OCI-LY3 (cell line): ENCODE data around the gene CFAP91.

Experiments used
- H2AFZ ChIP-seq: fragments of 200-600, 300-600 bp; shearing (Covaris generic); 2 replicates; pipeline ENCODE4 v1.6.0; 2014; ENCODE audit warnings: antibody characterized with exemption, low read depth, low read length
- H3K27ac ChIP-seq: fragments of 200-600, 300-600 bp; sonication (generic); 2 replicates; pipeline ENCODE4 v1.5.1; 2014; ENCODE audit warnings: mild to moderate bottlenecking, low read length, moderate library complexity, mixed read lengths
- H3K27me3 ChIP-seq: fragments of 200-600, 300-600 bp; sonication (generic); 2 replicates; pipeline ENCODE4 v1.6.1; 2014; ENCODE audit warnings: low read depth, low read length, mixed read lengths
- H3K36me3 ChIP-seq: fragments of 200-600, 300-600 bp; sonication (generic); replicated peaks from 2 replicates; pipeline ENCODE3; 2014; ENCODE audit warnings: low read depth, low read length, mixed read lengths
- H3K4me1 ChIP-seq: fragments of 300-600, 200-600 bp; sonication (generic); 2 replicates; pipeline ENCODE4 v1.6.1; 2014; ENCODE audit warnings: low read length, mixed read lengths
- H3K4me2 ChIP-seq: fragments of 200-600, 300-600 bp; sonication (generic); 2 replicates; pipeline ENCODE4 v1.6.1; 2014; ENCODE audit warnings: low read length, mixed read lengths
- H3K4me3 ChIP-seq: fragments of 300-600, 200-600 bp; sonication (generic); 2 replicates; pipeline ENCODE4 v1.5.1; 2014; ENCODE audit warnings: antibody characterized with exemption, mild to moderate bottlenecking, low read length, moderate library complexity
- H3K79me2 ChIP-seq: fragments of 300-600, 200-600 bp; shearing (Covaris generic); 2 replicates; pipeline ENCODE4 v1.6.1; 2014; ENCODE audit warnings: mild to moderate bottlenecking, low read length, mixed read lengths
- H3K9ac ChIP-seq: fragments of 300-600, 200-600 bp; shearing (Covaris generic); 2 replicates; pipeline ENCODE4 v1.6.0; 2014; ENCODE audit warnings: mild to moderate bottlenecking, low read length, moderate library complexity
- H3K9me3 ChIP-seq: fragments of 200-600, 300-600 bp; shearing (Covaris generic); 2 replicates; pipeline ENCODE4 v1.6.1; 2014; ENCODE audit warnings: low read length, mixed read lengths; ENCODE audit not compliant: insufficient read depth
- H4K20me1 ChIP-seq: fragments of 200-600, 300-600 bp; sonication (generic); 2 replicates; pipeline ENCODE4 v1.6.1; 2016; ENCODE audit warnings: low read length, mixed read lengths; ENCODE audit not compliant: insufficient read depth
- EZH2phosphoT487 ChIP-seq: fragments of 200-600 bp; shearing (Covaris generic); IDR thresholded peaks from 2 replicates; pipeline ENCODE4 v1.6.1; 2018; ENCODE audit warnings: antibody characterized with exemption, mixed run types, low read depth
- TF ChIP-seq, protein P1 (sequence below): fragments of 200-600, 300-600 bp; sonication (generic); IDR thresholded peaks from 2 replicates; pipeline ENCODE4 v1.5.1; 2014; ENCODE audit warnings: antibody characterized with exemption, low read length, low read depth

Gene CFAP91

DNA sequence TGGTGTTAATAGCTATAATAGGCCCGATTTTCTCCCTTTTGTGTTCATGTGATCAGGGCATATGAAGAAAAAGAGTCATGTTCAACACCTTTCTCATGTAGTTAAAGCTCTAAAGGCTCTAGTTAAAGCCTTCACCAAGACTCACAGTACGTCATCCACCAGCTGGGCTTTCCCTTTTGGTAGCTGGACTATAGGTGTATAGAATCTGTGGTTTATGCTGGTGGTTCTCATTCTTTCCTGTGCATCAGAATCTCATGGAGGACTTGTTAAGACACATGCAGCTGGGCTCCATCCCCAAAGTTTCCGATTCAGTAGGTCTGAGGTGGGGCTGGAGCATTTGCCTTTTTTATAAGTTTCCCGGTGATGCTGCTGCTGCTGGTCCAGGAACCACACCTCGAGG, 31.0 kb downstream of the CFAP91 start:
- no peaks in the 10 kb centered on the region for H4K20me1 ChIP-seq
- H3K9me3 ChIP-seq = no peaks in the 10 kb centered on the region
- no peak overlapping the region for H3K9ac ChIP-seq
- no peaks in the 10 kb centered on the region for H3K27me3 ChIP-seq
- no peak overlapping the region for H3K4me2 ChIP-seq
- no peaks in the 10 kb centered on the region for H3K36me3 ChIP-seq
- H3K4me3 ChIP-seq = no peak overlapping the region
- TF ChIP-seq, protein P1, sequence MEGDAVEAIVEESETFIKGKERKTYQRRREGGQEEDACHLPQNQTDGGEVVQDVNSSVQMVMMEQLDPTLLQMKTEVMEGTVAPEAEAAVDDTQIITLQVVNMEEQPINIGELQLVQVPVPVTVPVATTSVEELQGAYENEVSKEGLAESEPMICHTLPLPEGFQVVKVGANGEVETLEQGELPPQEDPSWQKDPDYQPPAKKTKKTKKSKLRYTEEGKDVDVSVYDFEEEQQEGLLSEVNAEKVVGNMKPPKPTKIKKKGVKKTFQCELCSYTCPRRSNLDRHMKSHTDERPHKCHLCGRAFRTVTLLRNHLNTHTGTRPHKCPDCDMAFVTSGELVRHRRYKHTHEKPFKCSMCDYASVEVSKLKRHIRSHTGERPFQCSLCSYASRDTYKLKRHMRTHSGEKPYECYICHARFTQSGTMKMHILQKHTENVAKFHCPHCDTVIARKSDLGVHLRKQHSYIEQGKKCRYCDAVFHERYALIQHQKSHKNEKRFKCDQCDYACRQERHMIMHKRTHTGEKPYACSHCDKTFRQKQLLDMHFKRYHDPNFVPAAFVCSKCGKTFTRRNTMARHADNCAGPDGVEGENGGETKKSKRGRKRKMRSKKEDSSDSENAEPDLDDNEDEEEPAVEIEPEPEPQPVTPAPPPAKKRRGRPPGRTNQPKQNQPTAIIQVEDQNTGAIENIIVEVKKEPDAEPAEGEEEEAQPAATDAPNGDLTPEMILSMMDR = no peak
- no peak for TF ChIP-seq EZH2phosphoT487
- H2AFZ ChIP-seq = no peak overlapping the region
- H3K4me1 ChIP-seq = peaks cover 5% of the 10 kb centered on the region
- H3K27ac ChIP-seq = no peak overlapping the region
- no peaks in the 10 kb centered on the region for H3K79me2 ChIP-seq

DNA sequence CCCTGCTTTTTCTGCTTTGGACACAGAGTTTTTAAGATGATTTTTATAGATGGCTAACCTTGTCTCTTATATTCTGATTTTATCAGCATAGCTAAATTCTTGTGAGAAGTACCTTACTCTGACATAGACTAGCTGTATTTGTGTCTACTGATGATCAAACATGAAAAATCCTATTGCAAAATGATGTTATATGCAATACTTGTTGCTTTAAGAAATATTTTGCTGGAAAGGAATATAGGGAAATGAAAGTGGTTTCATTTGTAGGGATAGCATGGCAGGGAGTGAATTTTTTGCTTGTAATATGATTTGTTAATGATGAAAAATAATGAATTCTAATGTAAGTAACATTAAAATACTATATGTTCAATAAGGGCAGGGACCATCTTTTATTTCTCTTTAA, 35.9 kb downstream of the CFAP91 start:
- H3K4me2 ChIP-seq = no peak overlapping the region
- peaks cover 5% of the 10 kb centered on the region for H3K4me1 ChIP-seq
- H4K20me1 ChIP-seq = no peaks in the 10 kb centered on the region
- H3K79me2 ChIP-seq = no peaks in the 10 kb centered on the region
- TF ChIP-seq EZH2phosphoT487 = no peak
- TF ChIP-seq, protein P1 = no peak
- no peaks in the 10 kb centered on the region for H3K9me3 ChIP-seq
- no peak overlapping the region for H3K4me3 ChIP-seq
- H3K27ac ChIP-seq = no peak overlapping the region
- H3K27me3 ChIP-seq = no peaks in the 10 kb centered on the region
- H3K9ac ChIP-seq = no peak overlapping the region
- H2AFZ ChIP-seq = no peak overlapping the region
- no peaks in the 10 kb centered on the region for H3K36me3 ChIP-seq

- Histone ChIP-seq H3K9ac (no peak overlapping the region), H4K20me1 (no peaks in the 10 kb centered on the region), H3K27ac (no peak overlapping the region), H3K9me3 (no peaks in the 10 kb centered on the region), H3K4me1 (no peaks in the 10 kb centered on the region; the same call in 1 of the 2 replicates), H3K79me2 (no peaks in the 10 kb centered on the region), H3K4me3 (no peak overlapping the region), H3K4me2 (no peak overlapping the region), H2AFZ (no peak overlapping the region), H3K27me3 (no peaks in the 10 kb centered on the region), H3K36me3 (no peaks in the 10 kb centered on the region)
- TF ChIP-seq, protein P1 = no peak
- no peak for TF ChIP-seq EZH2phosphoT487
Measured at GRCh38 chr3:119741657-119742590, 39.1 kb downstream of the CFAP91 start.

DNA sequence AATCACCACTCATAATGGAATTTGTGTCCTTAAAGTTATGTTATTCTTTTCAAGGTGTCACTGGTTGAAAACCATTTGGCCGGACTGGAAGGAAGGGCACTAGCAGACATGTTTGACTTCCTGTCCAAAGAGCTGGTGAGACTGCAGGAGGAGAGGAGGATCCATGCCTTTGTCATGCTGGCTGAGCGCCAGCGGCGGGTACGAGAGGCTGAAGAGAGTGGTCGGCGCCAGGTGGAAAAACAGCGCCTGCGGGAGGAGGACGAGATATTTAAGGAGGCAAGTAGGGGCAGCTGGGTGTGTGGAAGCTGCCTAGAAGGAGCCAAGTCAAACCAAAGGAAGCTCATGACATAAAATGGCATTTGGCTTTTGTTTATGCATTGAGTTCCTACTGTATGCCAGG, 41.1 kb downstream of the CFAP91 start:
- Histone ChIP-seq H4K20me1 (no peaks in the 10 kb centered on the region), H3K4me3 (no peak overlapping the region), H3K4me2 (no peak overlapping the region), H3K9me3 (no peaks in the 10 kb centered on the region), H3K36me3 (no peaks in the 10 kb centered on the region), H3K79me2 (no peaks in the 10 kb centered on the region), H2AFZ (no peak overlapping the region), H3K4me1 (no peaks in the 10 kb centered on the region; the same call in 1 of the 2 replicates), H3K27ac (no peak overlapping the region), H3K9ac (no peak overlapping the region), H3K27me3 (no peaks in the 10 kb centered on the region)
- TF ChIP-seq EZH2phosphoT487 = no peak
- TF ChIP-seq, protein P1 = no peak
